Gastrocnemius medialis (tissue), 4 donors: Measurements from ENCODE around the gene TMEM132C.

Source experiments
- CTCF ChIP-seq, 5 experiments: fragments of 450-650 bp in 3 of 5; fragments of 200-600 bp in 2 of 5; sonication (generic) in 2 of 5; IDR thresholded peaks in 4 of 5; conservative IDR thresholded peaks in 1 of 5; 1 replicate in 4 of 5; 2 replicates in 1 of 5; pipeline ENCODE4 v1.5.1; 2016 to 2019; ENCODE audit warnings: antibody characterized with exemption in 5 of 5, mild to moderate bottlenecking in 3 of 5, moderate library complexity in 3 of 5
- POLR2A ChIP-seq, 2 donors: fragments of 450-650 bp; IDR thresholded peaks; one replicate each; pipeline ENCODE4 v1.6.1; 2017; ENCODE audit warnings: antibody characterized with exemption in 2 of 2, mild to moderate bottlenecking in 2 of 2, moderate library complexity in 2 of 2

- no peak for TF ChIP-seq CTCF (IDR thresholded peaks at IDR 0.05 in 4 of 5, conservative IDR thresholded peaks at IDR 0.05 in 1 of 5)
- TF ChIP-seq POLR2A (IDR thresholded peaks at IDR 0.05): no peak
Measured at GRCh38 chr12:128250096-128250495, 16.9 kb upstream of the TMEM132C start.
